ENCODE data around the gene FBXL4. TPM values are rescaled to one million over a fixed set of nuclear protein-coding genes. Genes with fewer than 3 reads are reported as not detected.

Gene FBXL4
- total and polyA plus RNA-seq, 2 of the 8 experiments (the other 6 are each of a cell fraction or from before 2014, with no cell fraction given) = 6.9 to 13.8 TPM

DNA sequence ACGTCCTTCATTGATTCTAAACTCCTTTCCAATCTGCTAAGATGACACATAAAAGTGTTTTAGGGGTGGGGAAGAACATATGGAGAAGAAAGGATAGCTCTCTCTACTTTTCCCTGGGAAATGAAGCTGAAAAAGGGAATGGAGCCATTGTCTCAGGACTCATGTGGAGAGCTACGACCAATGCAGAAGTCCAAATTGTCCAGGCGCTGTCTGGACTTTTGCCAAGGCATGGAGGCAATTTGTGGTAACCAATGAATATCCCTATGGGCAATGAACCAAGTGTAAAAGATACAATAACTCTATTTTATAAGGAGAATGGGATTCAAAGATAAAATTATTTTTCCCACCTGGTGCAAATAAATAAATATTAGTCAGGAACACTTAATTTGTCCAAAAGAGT, 16.1 kb downstream of the FBXL4 start:
- Histone ChIP-seq H3K4me1 (replicated peaks in 1 of 4; ENCODE audit: control insufficient read depth in 3 of 4, insufficient read depth in 4 of 4, low read length in 3 of 4) (peaks cover 0 to 8% (median 3%) of the 10 kb centered on the region in 4 experiments; a peak in 2 of 7 replicates), H3K14ac (ENCODE audit: insufficient read length) (no peak overlapping the region), H3K4ac (replicated peaks; ENCODE audit: insufficient read length, low read depth, low read length) (no peak overlapping the region), H3K27ac (ENCODE audit: low read depth, low read length) (no peak overlapping the region), H2BK120ac (replicated peaks; ENCODE audit: low read depth, low read length) (no peak overlapping the region), H3K27me3 (replicated peaks in 1 of 4; ENCODE audit: control insufficient read depth in 3 of 4, extremely low read depth in 1 of 4, insufficient read depth in 3 of 4, low read length in 3 of 4) (no peaks in the 10 kb centered on the region), H4K91ac (replicated peaks; ENCODE audit: insufficient read length, low read length) (no peak overlapping the region), H3K36me3 (ENCODE audit: control insufficient read depth in 2 of 4, insufficient read depth in 4 of 4, low read length in 3 of 4) (no peaks in the 10 kb centered on the region), H3K56ac (replicated peaks; ENCODE audit: insufficient read length, low read depth, low read length) (no peak overlapping the region), H3K18ac (ENCODE audit: extremely low read depth, low read length) (no peak overlapping the region), H3K9ac (replicated peaks in 1 of 4; ENCODE audit: extremely low read depth in 1 of 4, low read depth in 3 of 4, low read length in 3 of 4) (no peak overlapping the region), H2AFZ (ENCODE audit: low read length) (no peak overlapping the region), H4K8ac (ENCODE audit: extremely low read depth, insufficient read depth, low read length) (no peak overlapping the region), H3K23ac (ENCODE audit: insufficient read length) (no peak overlapping the region), H2BK5ac (ENCODE audit: low read depth, low read length) (no peak overlapping the region), H3K23me2 (ENCODE audit: low read depth, low read length) (no peaks in the 10 kb centered on the region; the same call in 1 of the 2 replicates), H3K9me3 (ENCODE audit: insufficient read depth in 2 of 2, low read depth in 1 of 2, low read length in 1 of 2) (no peaks in the 10 kb centered on the region), H4K20me1 (replicated peaks in 1 of 2; ENCODE audit: control insufficient read depth in 1 of 2, insufficient read depth in 2 of 2, low read length in 2 of 2) (no peaks in the 10 kb centered on the region), H3K4me2 (ENCODE audit: insufficient read depth in 1 of 2, low read depth in 2 of 2, low read length in 2 of 2) (no peak overlapping the region), H3K79me1 (ENCODE audit: low read depth, low read length) (no peaks in the 10 kb centered on the region), H3K4me3 (ENCODE audit: extremely low read depth in 1 of 4, insufficient read depth in 2 of 4, low read depth in 3 of 4, low read length in 4 of 4) (no peak overlapping the region), H2BK12ac (ENCODE audit: low read depth, low read length) (no peak overlapping the region), H2BK15ac (ENCODE audit: low read length) (no peak overlapping the region), H2BK20ac (ENCODE audit: low read length) (no peak overlapping the region), H4K5ac (ENCODE audit: insufficient read length, low read depth, low read length) (no peak overlapping the region), H3K79me2 (ENCODE audit: control insufficient read depth in 1 of 2, insufficient read depth in 2 of 2, low read length in 2 of 2) (peaks cover 0 to 13% of the 10 kb centered on the region in 2 experiments; a peak in 1 of 4 replicates), H2AK5ac (ENCODE audit: low read depth, low read length) (no peak overlapping the region)
- POLR2A ChIA-PET (ENCODE audit: partially characterized antibody) = no interaction called here
- 91% methylated on average over 3 of the region's 3 CpGs; no CpG with 5 or more reads in 1 of the 2 experiments for WGBS, 2 experiments (ENCODE audit: extremely low coverage in 1 of 2, insufficient coverage in 1 of 2, insufficient read length in 1 of 2, insufficient replicate concordance in 2 of 2, low coverage in 1 of 2, low lambda C conversion rate in 2 of 2, missing lambda C conversion rate in 1 of 2)
- no peak for TF ChIP-seq MAFK (IDR thresholded peaks at IDR 0.05; ENCODE audit: low read depth, low read length)
- TF ChIP-seq EP300 (IDR thresholded peaks at IDR 0.05; ENCODE audit: borderline replicate concordance in 1 of 2, low read depth in 2 of 2, low read length in 2 of 2) = no peak
- CTCF ChIA-PET (ENCODE audit: partially characterized antibody) = interaction anchor here (0.8 kb wide), 1 partner anchor 10 kb away, joined by 3 read pairs; no protein-coding TSS in a partner anchor
- FAIRE-seq (no peak), DNase-seq (ENCODE audit: low read depth in 1 of 2, low spot score in 2 of 2) (no peak)

Measured in H1 (cell line).